Caco-2 (cell line): ENCODE measurements around the gene MMP26. TPM values are rescaled to one million over a fixed set of nuclear protein-coding genes. Genes with fewer than 3 reads are reported as not detected.
"Not testable (repeated sequence)": the region's sequence is repeated elsewhere in the genome, so short reads cannot be mapped to it uniquely, and the experiment has no call there.

Experiments used
- BruUV-seq: library from RNA; stranded (reverse); fragments of 400-500 nt; replicated peaks from 2 replicates; lab custom pipeline; 2021; lab: Mats Ljungman, UMichigan
- CTCF ChIA-PET: fragments of 300-600 bp; sonication (Branson Sonifier 250); formaldehyde crosslinking; loops from one replicate; lab custom pipeline; 2022; ENCODE audit warnings: antibody characterized with exemption; lab: Charles Lee
- POLR2A ChIA-PET: fragments of 300-600 bp; sonication (Branson Sonifier 250); formaldehyde crosslinking; loops from one replicate; lab custom pipeline; 2022; ENCODE audit warnings: antibody characterized with exemption; lab: Charles Lee
- DNase-seq, 2 experiments: peaks; one replicate each; pipeline versions ENCODE4 v3.0.0 to v3.0.0-alpha.2; 2020 to 2022
- H3K27me3 ChIP-seq: replicated peaks from 2 replicates; pipeline ENCODE4 v1.6.0; 2011; ENCODE audit warnings: low read length; ENCODE audit not compliant: control insufficient read depth, insufficient read depth
- H3K36me3 ChIP-seq: 2 replicates; pipeline ENCODE4 v1.5.1; 2011; ENCODE audit warnings: low read length; ENCODE audit not compliant: control insufficient read depth, insufficient read depth
- H3K4me1 ChIP-seq: fragments of 250-450 bp; sonication (Bioruptor Pico); 2 replicates; pipeline ENCODE4 v1.5.1; 2020; ENCODE audit warnings: mild to moderate bottlenecking
- H3K4me3 ChIP-seq: 2 replicates; pipeline ENCODE4 v1.5.1; 2011; ENCODE audit warnings: low read depth, mild to moderate bottlenecking, control low read depth, low read length
- H3K9me3 ChIP-seq: fragments of 250-450 bp; sonication (Bioruptor Pico); 2 replicates; pipeline ENCODE4 v1.5.1; 2020; ENCODE audit warnings: mild to moderate bottlenecking, moderate library complexity
- H3K27ac Mint-ChIP-seq: one replicate; pipeline ENCODE4 v1.8.0; 2022; ENCODE audit warnings: mixed read lengths; ENCODE audit not compliant: unreplicated experiment
- H3K27me3 Mint-ChIP-seq: one replicate; pipeline ENCODE4 v1.8.0; 2022; ENCODE audit warnings: mixed read lengths; ENCODE audit not compliant: insufficient read depth, unreplicated experiment
- H3K36me3 Mint-ChIP-seq: one replicate; pipeline ENCODE4 v1.8.0; 2022; ENCODE audit warnings: mild to moderate bottlenecking, mixed read lengths; ENCODE audit not compliant: insufficient read depth, unreplicated experiment
- H3K4me1 Mint-ChIP-seq: one replicate; pipeline ENCODE4 v1.8.0; 2022; ENCODE audit warnings: low read depth, mixed read lengths; ENCODE audit not compliant: unreplicated experiment
- H3K4me3 Mint-ChIP-seq: one replicate; pipeline ENCODE4 v1.8.0; 2022; ENCODE audit warnings: mild to moderate bottlenecking, moderate library complexity, mixed read lengths; ENCODE audit not compliant: unreplicated experiment
- H3K9me3 Mint-ChIP-seq: one replicate; pipeline ENCODE4 v1.8.0; 2022; ENCODE audit warnings: mixed read lengths; ENCODE audit not compliant: unreplicated experiment
- intact Hi-C: fragments of 100-400 bp; cut with micrococcal nuclease; formaldehyde crosslinking; loops from one replicate; pipeline ENCODE4 v1.10.0; 2022; ENCODE audit not compliant: unreplicated experiment
- total RNA-seq: library from RNA; stranded (reverse); gene quantifications from 2 replicates; pipeline ENCODE4 v1.2.3, GENCODE V29; 2022
- TF ChIP-seq, protein P1 (sequence below), 2 experiments: fragments of 200-600 bp in 1 of 2; IDR thresholded peaks; 1 replicate in 1 of 2; 2 replicates in 1 of 2; pipeline versions ENCODE4 v1.5.1 to v1.8.0; 2011 to 2022; ENCODE audit warnings: antibody characterized with exemption in 1 of 2, control low read depth in 1 of 2, inconsistent platforms in 1 of 2, low read depth in 1 of 2, low read length in 1 of 2, mild to moderate bottlenecking in 1 of 2, moderate library complexity in 1 of 2; ENCODE audit not compliant: insufficient read depth in 1 of 2, severe bottlenecking in 1 of 2, unreplicated experiment in 1 of 2

MMP26 gene
- total RNA-seq, 1 experiment from 2014 or later = not detected

DNA sequence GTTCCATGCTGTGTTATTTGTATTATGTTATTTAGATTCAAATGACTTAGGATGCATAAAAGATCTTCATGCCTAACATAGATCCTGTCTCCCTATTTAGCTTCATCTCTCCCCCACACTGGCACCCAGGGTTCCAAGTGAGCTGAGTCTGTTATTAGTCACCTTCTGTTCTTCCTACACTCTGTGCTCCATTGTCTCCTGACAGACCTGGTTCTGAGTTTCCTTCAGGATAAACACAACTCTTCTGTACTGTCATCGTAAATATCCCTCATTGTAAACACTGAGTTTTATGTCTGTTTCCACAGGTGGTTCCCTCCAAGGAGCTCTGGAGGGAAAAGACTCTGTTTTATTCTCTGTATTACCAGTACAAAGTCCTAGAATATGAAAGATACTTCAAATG lies 8.7 kb downstream of the MMP26 start:
- no peaks in the 10 kb centered on the region for H3K4me1 ChIP-seq
- no peaks in the 10 kb centered on the region for H3K9me3 Mint-ChIP-seq
- ChIA-PET POLR2A (no interaction called here), CTCF (no interaction called here)
- no peak overlapping the region for H3K27ac Mint-ChIP-seq
- H3K4me1 Mint-ChIP-seq = peaks cover 5% of the 10 kb centered on the region
- TF ChIP-seq, protein P1, sequence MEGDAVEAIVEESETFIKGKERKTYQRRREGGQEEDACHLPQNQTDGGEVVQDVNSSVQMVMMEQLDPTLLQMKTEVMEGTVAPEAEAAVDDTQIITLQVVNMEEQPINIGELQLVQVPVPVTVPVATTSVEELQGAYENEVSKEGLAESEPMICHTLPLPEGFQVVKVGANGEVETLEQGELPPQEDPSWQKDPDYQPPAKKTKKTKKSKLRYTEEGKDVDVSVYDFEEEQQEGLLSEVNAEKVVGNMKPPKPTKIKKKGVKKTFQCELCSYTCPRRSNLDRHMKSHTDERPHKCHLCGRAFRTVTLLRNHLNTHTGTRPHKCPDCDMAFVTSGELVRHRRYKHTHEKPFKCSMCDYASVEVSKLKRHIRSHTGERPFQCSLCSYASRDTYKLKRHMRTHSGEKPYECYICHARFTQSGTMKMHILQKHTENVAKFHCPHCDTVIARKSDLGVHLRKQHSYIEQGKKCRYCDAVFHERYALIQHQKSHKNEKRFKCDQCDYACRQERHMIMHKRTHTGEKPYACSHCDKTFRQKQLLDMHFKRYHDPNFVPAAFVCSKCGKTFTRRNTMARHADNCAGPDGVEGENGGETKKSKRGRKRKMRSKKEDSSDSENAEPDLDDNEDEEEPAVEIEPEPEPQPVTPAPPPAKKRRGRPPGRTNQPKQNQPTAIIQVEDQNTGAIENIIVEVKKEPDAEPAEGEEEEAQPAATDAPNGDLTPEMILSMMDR (IDR thresholded peaks at IDR 0.05; ENCODE audit: insufficient read depth in 1 of 2, low read depth in 1 of 2, low read length in 1 of 2, severe bottlenecking in 1 of 2, unreplicated experiment in 1 of 2) = no peak
- no peaks in the 10 kb centered on the region for H3K9me3 ChIP-seq
- H3K27me3 ChIP-seq = no peaks in the 10 kb centered on the region
- no peaks in the 10 kb centered on the region for H3K36me3 ChIP-seq
- intact Hi-C loops = no loop called here
- peaks cover 22% of the 10 kb centered on the region for H3K27me3 Mint-ChIP-seq
- H3K36me3 Mint-ChIP-seq = no peaks in the 10 kb centered on the region
- no peak overlapping the region for H3K4me3 ChIP-seq
- BruUV-seq = no TSS peak
- H3K4me3 Mint-ChIP-seq = no peak overlapping the region
- no peak for DNase-seq

DNA sequence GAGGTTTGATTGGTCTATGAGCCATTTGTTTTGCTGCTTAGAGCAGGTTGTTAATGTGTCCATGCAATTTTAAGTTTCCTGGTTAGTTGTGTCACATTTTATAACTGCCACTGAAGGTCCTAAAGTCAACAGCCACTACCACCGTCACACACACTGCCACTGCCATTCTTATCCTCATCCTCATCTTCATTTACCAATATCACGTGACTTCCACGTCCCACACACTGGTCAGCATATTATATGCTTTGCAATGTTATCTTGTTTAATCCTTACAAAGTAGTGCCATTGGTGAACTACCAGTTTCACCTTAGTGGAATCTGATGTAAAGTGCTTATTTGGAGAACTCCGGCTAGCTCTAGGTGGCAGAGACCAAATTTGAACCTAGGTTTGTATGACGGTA lies 9.7 kb downstream of the MMP26 start:
- POLR2A ChIA-PET = no interaction called here
- Mint-ChIP-seq H3K27ac (no peak overlapping the region), H3K9me3 (no peaks in the 10 kb centered on the region)

DNA sequence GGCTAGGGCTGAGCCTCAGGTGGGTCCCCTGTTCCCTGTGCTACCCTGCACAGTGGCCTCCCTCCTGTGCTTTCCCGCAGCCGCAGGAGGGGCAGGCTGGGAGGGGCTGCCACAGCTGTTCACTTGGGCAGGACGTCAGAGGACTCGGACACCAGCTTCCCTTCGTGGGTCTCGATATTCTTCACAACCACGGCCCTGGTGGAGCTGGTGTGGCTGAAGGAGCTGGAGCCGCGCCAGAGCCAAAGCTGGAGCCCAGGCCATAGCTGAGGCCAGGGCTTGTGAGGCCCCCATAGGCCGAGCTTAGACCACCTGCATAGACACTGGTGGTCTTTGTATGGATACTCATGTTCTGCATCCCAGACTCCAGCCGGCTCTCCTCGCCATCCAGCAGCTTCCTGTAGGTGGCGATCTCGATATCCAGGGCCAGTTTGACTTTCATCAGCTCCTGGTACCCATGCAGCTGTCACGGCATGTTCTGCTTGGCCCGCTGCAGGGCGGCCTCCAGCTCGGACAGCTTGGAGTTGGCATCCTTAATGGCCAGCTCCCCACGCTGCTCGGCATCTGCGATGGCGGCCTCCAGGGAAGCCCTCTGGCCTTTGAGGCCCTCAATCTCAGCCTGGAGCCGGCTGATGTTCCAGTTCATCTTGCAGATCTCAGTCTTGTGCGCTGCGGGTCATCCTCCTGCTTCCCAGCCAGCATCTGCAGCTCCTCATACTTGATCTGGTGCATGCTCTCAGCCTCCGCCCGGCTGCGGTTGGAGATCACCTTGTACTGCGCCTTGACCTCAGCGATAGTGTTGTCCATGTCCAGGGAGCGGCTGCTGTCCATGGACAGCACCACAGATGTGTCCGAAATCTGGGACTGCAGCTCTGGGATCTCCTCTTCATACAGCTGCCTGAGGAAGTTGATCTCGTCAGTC lies 18.3 kb downstream of the MMP26 start:
- BruUV-seq, H3K27ac Mint-ChIP-seq, H3K9me3 ChIP-seq, H3K27me3 ChIP-seq, POLR2A ChIA-PET, H3K36me3 ChIP-seq, H3K4me1 ChIP-seq, DNase-seq, CTCF ChIA-PET, H3K4me3 ChIP-seq, H3K4me1 Mint-ChIP-seq, H3K36me3 Mint-ChIP-seq, H3K27me3 Mint-ChIP-seq, H3K4me3 Mint-ChIP-seq, intact Hi-C loops, H3K9me3 Mint-ChIP-seq: not testable (repeated sequence)

More for the DNA sequence above, 9.7 kb downstream of the MMP26 start:
- no TSS peak for BruUV-seq
- TF ChIP-seq, protein P1 (IDR thresholded peaks at IDR 0.05; ENCODE audit: insufficient read depth in 1 of 2, low read depth in 1 of 2, low read length in 1 of 2, severe bottlenecking in 1 of 2, unreplicated experiment in 1 of 2) = no peak
- Histone ChIP-seq H3K4me3 (no peak overlapping the region), H3K36me3 (no peaks in the 10 kb centered on the region), H3K9me3 (no peaks in the 10 kb centered on the region), H3K4me1 (no peaks in the 10 kb centered on the region), H3K27me3 (no peaks in the 10 kb centered on the region)
- intact Hi-C loops = no loop called here
- peaks cover 22% of the 10 kb centered on the region for H3K27me3 Mint-ChIP-seq
- peaks cover 13% of the 10 kb centered on the region for H3K4me1 Mint-ChIP-seq
- no peaks in the 10 kb centered on the region for H3K36me3 Mint-ChIP-seq
- CTCF ChIA-PET = no interaction called here
- no peak overlapping the region for H3K4me3 Mint-ChIP-seq
- DNase-seq = no peak
